ENCODE measurements around the gene CTU2. TPM values are rescaled to one million over a fixed set of nuclear protein-coding genes. Genes with fewer than 3 reads are reported as not detected.

CTU2 gene
- total RNA-seq, 1 donor from 2014 or later, result 20.7 TPM

DNA sequence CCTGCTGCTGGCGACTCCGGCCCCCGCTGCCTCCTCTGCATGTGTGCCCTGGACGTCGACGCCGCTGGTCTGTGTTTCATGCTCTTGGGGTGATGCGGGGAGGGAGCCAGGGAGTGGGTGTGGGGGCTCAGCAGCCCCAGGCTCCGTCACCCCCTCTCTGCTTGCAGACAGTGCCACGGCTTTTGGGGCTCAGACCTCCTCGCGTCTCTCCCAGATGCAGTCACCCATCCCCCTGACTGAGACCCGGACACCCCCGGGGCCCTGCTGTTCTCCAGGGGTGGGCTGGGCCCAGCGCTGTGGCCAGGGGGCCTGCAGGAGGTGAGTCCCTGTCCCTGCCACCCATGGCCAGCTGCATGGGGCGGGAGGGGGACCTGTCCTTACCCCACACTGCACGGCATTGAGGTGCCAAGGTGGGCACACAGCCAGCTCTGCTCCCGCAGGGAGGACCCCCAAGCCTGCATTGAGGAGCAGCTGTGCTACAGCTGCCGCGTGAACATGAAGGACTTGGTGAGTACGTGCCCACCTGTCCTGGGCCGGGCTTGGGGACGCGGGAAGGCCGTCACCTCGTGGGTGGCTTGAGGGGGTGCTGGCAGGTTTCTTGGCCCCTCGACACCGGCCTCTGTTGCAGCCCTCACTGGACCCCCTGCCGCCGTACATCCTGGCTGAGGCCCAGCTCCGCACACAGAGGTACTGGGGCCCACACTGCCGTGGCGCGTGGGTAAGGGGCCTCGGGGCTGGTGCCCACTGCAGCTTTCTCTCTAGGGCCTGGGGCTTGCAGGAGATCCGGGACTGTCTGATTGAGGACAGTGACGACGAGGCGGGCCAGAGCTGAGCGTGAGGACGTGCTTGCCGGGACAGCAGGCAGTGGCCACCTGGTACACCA is 8.4 kb downstream of the CTU2 start:
- H3K9me3 Mint-ChIP-seq (ENCODE audit: low read depth), result no peaks in the 10 kb centered on the region
- TF ChIP-seq CTCF (IDR thresholded peaks at IDR 0.05), result no peak

DNA sequence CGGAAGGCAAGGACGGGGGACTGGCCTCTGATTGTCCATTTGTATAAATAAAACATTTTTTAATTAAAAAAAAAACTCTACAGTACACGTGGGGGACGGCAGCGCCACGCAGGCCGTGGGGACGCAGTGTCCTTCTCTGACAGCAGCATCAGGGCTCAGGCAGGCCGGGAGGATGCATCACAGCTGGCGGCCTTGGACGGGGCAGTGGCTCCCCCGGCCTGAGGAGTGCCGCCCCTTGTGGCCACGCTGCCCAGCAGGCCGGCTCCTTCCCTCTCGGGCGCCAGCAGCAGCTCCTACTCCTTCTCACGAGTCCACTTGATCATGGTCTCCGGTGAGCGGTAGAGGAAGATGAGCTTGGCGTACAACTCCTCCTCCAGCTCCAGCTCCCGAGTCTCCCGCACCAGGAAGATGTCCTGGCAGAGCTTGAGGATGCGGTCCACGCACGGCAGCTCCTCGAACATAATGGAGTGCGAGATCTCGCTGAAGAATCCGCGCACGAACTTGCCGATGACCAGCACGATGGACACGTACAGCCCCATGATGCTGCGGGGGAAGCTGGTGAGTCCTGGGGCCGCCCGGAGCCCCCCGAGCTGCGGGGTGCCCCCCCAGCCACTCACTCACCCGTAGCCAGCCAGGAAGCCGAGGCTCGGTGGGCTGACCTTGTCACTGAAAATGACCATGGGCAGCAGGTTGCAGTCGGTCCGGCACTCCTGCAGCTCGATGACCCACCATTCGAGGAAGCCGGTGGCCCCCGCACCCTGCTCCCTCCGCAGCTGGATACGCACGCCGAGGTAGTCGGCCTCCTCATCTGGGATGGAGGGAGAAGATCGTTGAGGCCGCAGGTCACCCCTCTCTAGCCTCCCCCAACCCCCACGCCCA is 9.2 kb downstream of the CTU2 start:
- no peak overlapping the region for H3K27ac Mint-ChIP-seq (ENCODE audit: unreplicated experiment)
- H3K9me3 Mint-ChIP-seq (ENCODE audit: low read depth), result no peaks in the 10 kb centered on the region
- no peak for TF ChIP-seq CTCF (IDR thresholded peaks at IDR 0.05)
- no peak for DNase-seq (ENCODE audit: low spot score)
- no peak overlapping the region for H3K4me3 Mint-ChIP-seq (ENCODE audit: unreplicated experiment)
- H3K4me1 Mint-ChIP-seq (ENCODE audit: low read depth), result no peaks in the 10 kb centered on the region
- H3K36me3 Mint-ChIP-seq (ENCODE audit: low read depth), result peaks cover 16% of the 10 kb centered on the region
- H3K27me3 Mint-ChIP-seq (ENCODE audit: low read depth), result no peaks in the 10 kb centered on the region

More for the DNA sequence above, 8.4 kb downstream of the CTU2 start:
- Mint-ChIP-seq H3K27ac (ENCODE audit: unreplicated experiment) (no peak overlapping the region), H3K27me3 (ENCODE audit: low read depth) (no peaks in the 10 kb centered on the region), H3K36me3 (ENCODE audit: low read depth) (peaks cover 12% of the 10 kb centered on the region), H3K4me3 (ENCODE audit: unreplicated experiment) (no peak overlapping the region), H3K4me1 (ENCODE audit: low read depth) (no peaks in the 10 kb centered on the region)
- no peak for DNase-seq (ENCODE audit: low spot score)

GRCh38 chr16:88716201-88716600 is 9.9 kb downstream of the CTU2 start:
- Mint-ChIP-seq H3K27ac (ENCODE audit: unreplicated experiment) (no peak overlapping the region), H3K4me3 (ENCODE audit: unreplicated experiment) (no peak overlapping the region), H3K36me3 (ENCODE audit: low read depth) (peaks cover 18% of the 10 kb centered on the region), H3K27me3 (ENCODE audit: low read depth) (no peaks in the 10 kb centered on the region), H3K9me3 (ENCODE audit: low read depth) (no peaks in the 10 kb centered on the region), H3K4me1 (ENCODE audit: low read depth) (no peaks in the 10 kb centered on the region)
- no peak for DNase-seq (ENCODE audit: low spot score)
- no peak for TF ChIP-seq CTCF (IDR thresholded peaks at IDR 0.05)

DNA sequence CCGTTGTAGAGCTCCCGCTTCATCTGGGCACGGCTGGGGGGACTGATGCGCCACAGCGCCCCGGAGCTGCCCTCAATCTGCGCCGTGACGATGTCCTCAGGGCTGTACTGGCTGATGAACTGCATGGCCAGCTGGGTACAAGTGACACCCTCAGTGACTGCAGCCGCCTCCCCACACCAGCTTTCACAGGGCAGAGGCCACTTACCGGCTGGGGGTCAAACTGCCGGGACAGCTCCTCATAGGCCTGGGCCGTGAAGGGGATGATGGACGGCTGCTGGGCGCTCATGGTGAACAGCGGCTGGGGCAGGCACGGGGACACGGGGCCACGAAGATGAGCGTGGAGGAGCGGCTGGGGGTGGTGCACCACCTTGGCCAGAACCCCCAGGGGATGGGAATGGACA is 10.3 kb downstream of the CTU2 start:
- no peak for TF ChIP-seq CTCF (IDR thresholded peaks at IDR 0.05)
- H3K4me3 Mint-ChIP-seq (ENCODE audit: unreplicated experiment), result no peak overlapping the region
- no peak overlapping the region for H3K27ac Mint-ChIP-seq (ENCODE audit: unreplicated experiment)
- no peaks in the 10 kb centered on the region for H3K27me3 Mint-ChIP-seq (ENCODE audit: low read depth)
- no peak for DNase-seq (ENCODE audit: low spot score)
- H3K9me3 Mint-ChIP-seq (ENCODE audit: low read depth), result no peaks in the 10 kb centered on the region
- H3K4me1 Mint-ChIP-seq (ENCODE audit: low read depth), result no peaks in the 10 kb centered on the region
- peaks cover 18% of the 10 kb centered on the region for H3K36me3 Mint-ChIP-seq (ENCODE audit: low read depth)

DNA sequence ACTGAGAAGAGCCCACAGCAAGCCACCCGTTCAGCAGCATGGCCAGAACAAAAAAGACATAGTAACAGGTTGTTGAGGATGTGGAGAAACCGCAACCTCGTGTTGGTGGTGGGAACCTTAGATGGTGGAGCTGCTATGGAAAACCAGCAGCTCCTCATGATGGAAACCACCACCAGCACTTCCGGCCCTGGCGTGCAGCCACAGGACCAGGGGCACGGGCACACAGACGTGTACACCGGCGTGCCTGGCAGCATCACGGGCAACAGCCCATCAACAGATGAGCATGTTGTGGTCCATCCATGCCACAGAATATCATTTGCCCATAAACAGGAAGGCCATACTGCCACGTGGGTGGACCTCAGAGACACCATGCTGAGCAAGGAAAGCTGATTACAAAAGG is 11.9 kb downstream of the CTU2 start:
- H3K4me1 Mint-ChIP-seq (ENCODE audit: low read depth), result no peaks in the 10 kb centered on the region
- no peaks in the 10 kb centered on the region for H3K27me3 Mint-ChIP-seq (ENCODE audit: low read depth)
- TF ChIP-seq CTCF (IDR thresholded peaks at IDR 0.05), result no peak
- no peak overlapping the region for H3K4me3 Mint-ChIP-seq (ENCODE audit: unreplicated experiment)
- H3K27ac Mint-ChIP-seq (ENCODE audit: unreplicated experiment), result peak overlapping the region; percentile 32
- no peak for DNase-seq (ENCODE audit: low spot score)
- peaks cover 18% of the 10 kb centered on the region for H3K36me3 Mint-ChIP-seq (ENCODE audit: low read depth)
- H3K9me3 Mint-ChIP-seq (ENCODE audit: low read depth), result no peaks in the 10 kb centered on the region
